ENCODE measurements around the gene STEAP4. TPM values are rescaled to one million over a fixed set of nuclear protein-coding genes. Genes with fewer than 3 reads are reported as not detected.

STEAP4 gene
- total and polyA plus RNA-seq, 3 donors from 2014 or later, result 15.2 to 27.1 (median 16.2) TPM

GRCh38 chr7:88300401-88300945 is 6.2 kb downstream of the STEAP4 start:
- H3K27me3 ChIP-seq, result no peaks in the 10 kb centered on the region
- no peak for DNase-seq
- peaks cover 8% of the 10 kb centered on the region for H3K4me1 ChIP-seq
- H3K4me3 ChIP-seq, result no peak overlapping the region
- intact Hi-C loops (cut with DNase I; ENCODE audit: low total_unique reads), result no loop called here
- TF ChIP-seq, protein P1, sequence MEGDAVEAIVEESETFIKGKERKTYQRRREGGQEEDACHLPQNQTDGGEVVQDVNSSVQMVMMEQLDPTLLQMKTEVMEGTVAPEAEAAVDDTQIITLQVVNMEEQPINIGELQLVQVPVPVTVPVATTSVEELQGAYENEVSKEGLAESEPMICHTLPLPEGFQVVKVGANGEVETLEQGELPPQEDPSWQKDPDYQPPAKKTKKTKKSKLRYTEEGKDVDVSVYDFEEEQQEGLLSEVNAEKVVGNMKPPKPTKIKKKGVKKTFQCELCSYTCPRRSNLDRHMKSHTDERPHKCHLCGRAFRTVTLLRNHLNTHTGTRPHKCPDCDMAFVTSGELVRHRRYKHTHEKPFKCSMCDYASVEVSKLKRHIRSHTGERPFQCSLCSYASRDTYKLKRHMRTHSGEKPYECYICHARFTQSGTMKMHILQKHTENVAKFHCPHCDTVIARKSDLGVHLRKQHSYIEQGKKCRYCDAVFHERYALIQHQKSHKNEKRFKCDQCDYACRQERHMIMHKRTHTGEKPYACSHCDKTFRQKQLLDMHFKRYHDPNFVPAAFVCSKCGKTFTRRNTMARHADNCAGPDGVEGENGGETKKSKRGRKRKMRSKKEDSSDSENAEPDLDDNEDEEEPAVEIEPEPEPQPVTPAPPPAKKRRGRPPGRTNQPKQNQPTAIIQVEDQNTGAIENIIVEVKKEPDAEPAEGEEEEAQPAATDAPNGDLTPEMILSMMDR (IDR thresholded peaks at IDR 0.05), result no peak
- no peak for TF ChIP-seq POLR2A (IDR thresholded peaks at IDR 0.05)
- peak overlapping the region in 1 of 2 donors; percentile 16 for H3K27ac ChIP-seq
- no peaks in the 10 kb centered on the region for H3K36me3 ChIP-seq (ENCODE audit: low read depth, missing control alignments)
- 100% methylated on average over 1 of the region's 1 CpG for WGBS, 2 donors
- no peaks in the 10 kb centered on the region for H3K9me3 ChIP-seq

DNA sequence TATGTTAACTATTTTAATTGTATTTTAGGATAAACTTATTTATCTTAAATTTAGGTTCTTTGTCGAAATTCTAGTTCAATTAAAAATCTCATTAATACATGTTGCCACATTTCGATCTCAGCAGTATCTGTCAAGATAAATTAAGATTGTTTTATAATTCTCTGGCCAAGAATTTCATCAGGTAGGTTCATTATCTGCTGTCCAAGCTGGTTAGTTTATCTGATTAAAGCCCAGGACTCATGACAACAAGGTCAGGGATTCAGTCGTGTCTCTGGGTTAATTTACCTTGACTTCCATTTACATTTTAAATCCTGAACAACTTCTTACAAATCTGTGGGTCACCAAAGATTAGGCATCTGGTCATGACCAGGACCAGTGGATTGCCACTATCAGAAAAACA is 7.6 kb downstream of the STEAP4 start:
- no peak overlapping the region for H3K27ac ChIP-seq
- DNase-seq, result no peak
- H3K9me3 ChIP-seq, result no peaks in the 10 kb centered on the region
- H3K4me1 ChIP-seq, result peaks cover 8% of the 10 kb centered on the region
- TF ChIP-seq, protein P1 (IDR thresholded peaks at IDR 0.05), result no peak
- no peak for TF ChIP-seq POLR2A (IDR thresholded peaks at IDR 0.05)
- 72 to 77% methylated on average over 3 of the region's 3 CpGs for WGBS, 2 donors
- no peaks in the 10 kb centered on the region for H3K27me3 ChIP-seq
- H3K36me3 ChIP-seq (ENCODE audit: low read depth, missing control alignments), result no peaks in the 10 kb centered on the region
- no peak overlapping the region for H3K4me3 ChIP-seq
- intact Hi-C loops (cut with DNase I; ENCODE audit: low total_unique reads), result no loop called here

- no peak overlapping the region for H3K27ac ChIP-seq
- intact Hi-C loops (cut with DNase I; ENCODE audit: low total_unique reads), result no loop called here
- no peaks in the 10 kb centered on the region for H3K36me3 ChIP-seq (ENCODE audit: low read depth, missing control alignments)
- no peak for DNase-seq
- no peaks in the 10 kb centered on the region for H3K9me3 ChIP-seq
- no peak overlapping the region for H3K4me3 ChIP-seq
- TF ChIP-seq, protein P1 (IDR thresholded peaks at IDR 0.05), result no peak
- TF ChIP-seq POLR2A (IDR thresholded peaks at IDR 0.05), result no peak
- H3K27me3 ChIP-seq, result no peaks in the 10 kb centered on the region
- WGBS, 2 donors, result 92 to 95% methylated on average over 1 of the region's 1 CpG
- no peaks in the 10 kb centered on the region for H3K4me1 ChIP-seq
Observed at GRCh38 chr7:88293866-88294265, 12.8 kb downstream of the STEAP4 start.

DNA sequence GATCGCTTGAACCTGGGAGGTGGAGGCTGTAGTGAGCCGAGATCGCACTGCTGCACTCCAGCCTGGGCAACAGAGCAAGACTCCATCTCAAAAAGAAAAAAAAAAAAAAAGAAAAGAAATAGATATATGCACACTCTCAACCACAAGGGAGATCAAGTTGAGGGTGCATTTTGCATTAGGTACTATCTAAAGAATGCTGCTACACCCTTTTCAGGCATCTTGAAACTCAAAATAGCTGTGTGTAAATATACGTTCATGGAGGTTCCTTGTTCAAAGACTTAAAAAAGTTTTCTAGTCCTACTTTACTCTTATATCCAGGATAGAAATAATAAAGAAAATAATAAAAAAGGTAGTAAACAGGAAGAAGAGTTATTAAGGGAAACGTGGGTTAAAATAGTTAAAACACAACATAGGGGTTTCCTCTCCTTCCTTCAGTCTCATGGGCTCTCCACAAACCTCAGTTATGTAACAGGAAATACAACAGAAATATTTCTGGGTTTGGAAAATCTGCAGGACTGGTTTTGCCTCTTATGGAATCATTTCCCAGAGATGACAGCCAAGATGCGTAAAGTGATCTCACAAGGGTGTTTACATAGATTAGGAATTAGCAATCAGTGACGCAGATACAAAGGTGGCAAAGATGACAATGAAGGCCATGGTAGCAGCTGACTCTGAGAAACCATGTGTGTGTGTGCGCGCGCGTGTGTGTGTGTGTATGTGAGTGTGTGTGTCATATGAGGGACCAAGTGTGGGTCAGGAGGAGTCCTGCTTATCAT is 15.1 kb downstream of the STEAP4 start:
- Histone ChIP-seq H3K9me3 (no peaks in the 10 kb centered on the region), H3K27me3 (no peaks in the 10 kb centered on the region), H3K27ac (no peak overlapping the region), H3K4me1 (no peaks in the 10 kb centered on the region), H3K36me3 (ENCODE audit: low read depth, missing control alignments) (no peaks in the 10 kb centered on the region), H3K4me3 (no peak overlapping the region)
- intact Hi-C loops (cut with DNase I; ENCODE audit: low total_unique reads), result no loop called here
- WGBS, 2 donors, result 86 to 93% methylated on average over 11 of the region's 11 CpGs
- no peak for TF ChIP-seq POLR2A (IDR thresholded peaks at IDR 0.05)
- TF ChIP-seq, protein P1 (IDR thresholded peaks at IDR 0.05), result no peak
- DNase-seq, result no peak

Data from testis (tissue), 3 donors.